T-helper 17 cell (primary cell): Measurements from ENCODE around the gene EIF3B. TPM values are rescaled to one million over a fixed set of nuclear protein-coding genes. Genes with fewer than 3 reads are reported as not detected.
"Not testable (repeated sequence)": the region's sequence is repeated elsewhere in the genome, so short reads cannot be mapped to it uniquely, and the experiment has no call there.

Source experiments
- ATAC-seq: fragments of 150-1000 bp; cut with Tn5 transposase; 2 replicates; pipeline ENCODE4 v1.10.0; 2021; ENCODE audit warnings: mild to moderate bottlenecking, moderate library complexity
- DNase-seq, 3 donors: peaks; one replicate each; pipeline versions ENCODE4 v3.0.0 to v3.0.0-alpha.2; 2020 to 2021
- H3K9me3 ChIP-seq: one replicate; pipeline ENCODE4 v1.7.0; 2013; ENCODE audit warnings: low read length, mild to moderate bottlenecking; ENCODE audit not compliant: control insufficient read depth, poor library complexity, severe bottlenecking
- H3K27ac Mint-ChIP-seq: one replicate; pipeline ENCODE4 v1.8.0; 2022; ENCODE audit warnings: mild to moderate bottlenecking, moderate library complexity, mixed read lengths
- H3K27me3 Mint-ChIP-seq: one replicate; pipeline ENCODE4 v1.8.0; 2022; ENCODE audit warnings: mixed read lengths
- H3K36me3 Mint-ChIP-seq: one replicate; pipeline ENCODE4 v1.8.0; 2022; ENCODE audit warnings: low read depth, mixed read lengths
- H3K4me1 Mint-ChIP-seq: one replicate; pipeline ENCODE4 v1.8.0; 2022; ENCODE audit warnings: mild to moderate bottlenecking, mixed read lengths
- H3K4me3 Mint-ChIP-seq: one replicate; pipeline ENCODE4 v1.8.0; 2022; ENCODE audit warnings: mild to moderate bottlenecking, moderate library complexity, mixed read lengths
- total RNA-seq, 4 donors: library from RNA in 2 of 4; stranded (reverse) in 2 of 4; gene quantifications; one replicate each; pipeline ENCODE4 v1.2.3 and lab custom pipeline; 2022 to 2026

The EIF3B gene
- total RNA-seq, 2 donors from 2014 or later: 139 to 176 TPM

DNA sequence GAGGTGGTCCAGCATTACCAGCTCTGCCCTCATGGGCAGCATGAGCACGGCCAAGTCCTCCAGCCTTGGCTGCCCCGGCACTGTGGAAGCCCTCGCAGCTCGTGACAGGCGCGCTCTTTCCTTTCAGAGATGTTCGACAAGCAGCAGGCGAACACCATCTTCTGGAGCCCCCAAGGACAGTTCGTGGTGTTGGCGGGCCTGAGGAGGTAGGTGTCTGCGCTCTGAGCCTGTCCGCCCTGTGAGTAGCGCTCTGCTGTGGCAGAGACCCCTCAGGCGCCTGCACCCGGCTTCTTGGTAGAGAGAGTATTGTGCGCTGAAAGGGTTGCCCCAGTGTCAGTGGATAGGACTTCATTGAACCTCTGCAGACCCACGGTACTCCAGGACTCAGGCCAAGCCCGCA is 19.8 kb downstream of the EIF3B start:
- H3K27me3 Mint-ChIP-seq: no peaks in the 10 kb centered on the region
- H3K4me3 Mint-ChIP-seq: peak overlapping the region; percentile 28
- H3K27ac Mint-ChIP-seq: no peak overlapping the region
- H3K36me3 Mint-ChIP-seq: peaks cover 12% of the 10 kb centered on the region
- peaks cover 4% of the 10 kb centered on the region for H3K4me1 Mint-ChIP-seq
- H3K9me3 ChIP-seq: no peaks in the 10 kb centered on the region
- ATAC-seq (no peak), DNase-seq (no peak)

DNA sequence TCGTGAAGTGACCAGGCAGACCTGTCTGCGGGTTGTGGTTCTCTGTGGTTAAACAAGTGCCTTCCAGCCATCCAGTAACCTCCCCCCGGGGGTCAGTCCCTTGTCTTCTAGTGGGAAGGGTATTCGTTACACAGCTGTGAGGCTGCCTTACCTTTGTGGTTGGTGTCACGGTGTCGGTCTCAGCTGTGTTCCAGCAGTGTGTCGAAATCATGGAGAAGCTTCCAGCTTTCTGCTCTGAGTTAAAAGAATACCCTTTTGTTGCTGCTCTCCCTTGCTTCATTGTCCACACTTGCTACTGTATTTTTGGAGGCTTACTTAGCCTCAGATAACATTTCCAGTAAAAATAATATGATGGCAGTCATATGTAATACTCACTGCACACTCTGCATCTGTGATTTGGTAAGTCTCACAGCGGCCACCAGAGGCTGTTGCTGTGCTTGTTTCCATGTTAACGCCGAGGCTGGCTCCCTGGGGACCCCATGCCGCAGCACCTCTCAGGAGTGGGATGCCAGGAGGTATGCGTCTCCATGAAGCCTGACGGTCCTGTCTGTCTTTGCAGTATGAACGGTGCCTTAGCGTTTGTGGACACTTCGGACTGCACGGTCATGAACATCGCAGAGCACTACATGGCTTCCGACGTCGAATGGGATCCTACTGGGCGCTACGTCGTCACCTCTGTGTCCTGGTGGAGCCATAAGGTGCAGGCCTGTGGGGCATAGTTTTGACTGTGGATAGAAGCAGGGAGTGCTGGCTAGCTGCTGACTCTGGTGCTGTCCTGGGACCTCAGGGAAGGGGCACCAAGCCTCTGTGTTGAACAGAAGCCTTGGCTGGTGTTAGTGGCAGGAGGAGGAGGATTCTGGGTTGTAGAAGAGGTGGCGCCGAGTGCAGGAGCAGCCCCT is 20.5 kb downstream of the EIF3B start:
- DNase-seq (no peak), ATAC-seq (no peak)
- Mint-ChIP-seq H3K36me3 (peaks cover 12% of the 10 kb centered on the region), H3K4me3 (no peak overlapping the region), H3K4me1 (peaks cover 4% of the 10 kb centered on the region), H3K27ac (no peak overlapping the region), H3K27me3 (no peaks in the 10 kb centered on the region)
- no peaks in the 10 kb centered on the region for H3K9me3 ChIP-seq

DNA sequence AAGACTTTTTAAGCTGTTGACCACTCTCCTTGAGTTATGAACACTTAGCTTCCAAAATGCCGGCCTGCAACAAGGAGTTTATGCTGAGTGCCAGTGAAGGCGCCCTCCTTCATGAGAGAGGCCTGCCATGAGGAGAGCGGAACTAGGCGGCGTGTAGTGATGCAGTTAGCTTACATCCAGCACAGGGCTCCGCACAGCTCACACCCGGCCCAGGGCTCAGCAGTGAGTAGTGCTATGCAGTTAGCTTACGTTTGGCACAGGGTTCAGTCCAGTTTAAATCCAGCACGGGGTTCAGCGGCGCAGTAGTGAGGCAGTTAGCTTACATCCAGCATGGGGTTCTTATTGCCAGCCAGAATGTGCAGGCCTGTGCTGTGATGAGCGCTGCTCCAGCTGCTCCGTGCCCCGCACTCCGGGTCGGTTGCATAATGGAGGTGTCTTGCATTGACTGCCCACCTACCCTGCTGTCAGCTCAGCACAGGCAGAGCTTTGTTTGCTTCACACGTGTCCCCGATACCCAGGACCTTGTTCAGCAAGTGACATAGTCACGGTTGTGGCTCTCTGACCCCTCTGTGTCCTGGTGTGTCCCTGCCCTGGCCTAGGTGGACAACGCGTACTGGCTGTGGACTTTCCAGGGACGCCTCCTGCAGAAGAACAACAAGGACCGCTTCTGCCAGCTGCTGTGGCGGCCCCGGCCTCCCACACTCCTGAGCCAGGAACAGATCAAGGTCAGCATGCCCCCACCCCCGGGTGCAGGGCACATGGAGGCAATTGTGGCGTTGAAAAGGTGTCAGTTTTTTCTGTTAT is 21.9 kb downstream of the EIF3B start:
- H3K9me3 ChIP-seq: no peaks in the 10 kb centered on the region
- peaks cover 10% of the 10 kb centered on the region for H3K4me1 Mint-ChIP-seq
- no peaks in the 10 kb centered on the region for H3K27me3 Mint-ChIP-seq
- ATAC-seq (no peak), DNase-seq (no peak)
- H3K4me3 Mint-ChIP-seq: no peak overlapping the region
- peaks cover 19% of the 10 kb centered on the region for H3K36me3 Mint-ChIP-seq
- H3K27ac Mint-ChIP-seq: no peak overlapping the region

DNA sequence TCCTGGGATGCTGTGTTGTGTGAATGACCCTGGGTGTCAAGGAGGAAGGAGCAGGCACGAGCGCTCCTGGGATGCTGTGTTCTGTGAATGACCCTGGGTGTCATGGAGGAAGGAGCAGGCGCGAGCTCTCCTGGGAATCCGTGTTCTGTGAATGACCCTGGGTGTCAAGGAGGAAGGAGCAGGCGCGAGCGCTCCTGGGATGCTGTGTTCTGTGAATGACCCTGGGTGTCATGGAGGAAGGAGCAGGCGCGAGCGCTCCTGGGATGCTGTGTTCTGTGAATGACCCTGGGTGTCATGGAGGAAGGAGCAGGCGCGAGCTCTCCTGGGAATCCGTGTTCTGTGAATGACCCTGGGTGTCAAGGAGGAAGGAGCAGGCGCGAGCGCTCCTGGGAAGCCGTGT is 22.9 kb downstream of the EIF3B start:
- not testable (repeated sequence) for ATAC-seq, H3K4me3 Mint-ChIP-seq, H3K27ac Mint-ChIP-seq, H3K9me3 ChIP-seq, H3K27me3 Mint-ChIP-seq, DNase-seq, H3K4me1 Mint-ChIP-seq
- peaks cover 19% of the 10 kb centered on the region for H3K36me3 Mint-ChIP-seq

DNA sequence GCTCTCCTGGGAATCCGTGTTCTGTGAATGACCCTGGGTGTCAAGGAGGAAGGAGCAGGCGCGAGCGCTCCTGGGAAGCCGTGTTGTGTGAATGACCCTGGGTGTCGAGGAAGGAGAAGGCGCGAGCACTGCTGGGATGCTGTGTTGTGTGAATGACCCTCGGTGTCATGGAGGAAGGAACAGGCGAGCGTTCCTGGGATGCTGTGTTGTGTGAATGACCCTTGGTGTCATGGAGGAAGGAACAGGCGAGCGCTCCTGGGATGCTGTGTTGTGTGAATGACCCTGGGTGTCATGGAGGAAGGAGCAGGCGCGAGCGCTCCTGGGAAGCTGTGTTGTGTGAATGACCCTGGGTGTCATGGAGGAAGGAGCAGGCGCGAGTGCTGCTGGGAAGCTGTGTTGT is 23.5 kb downstream of the EIF3B start:
- H3K9me3 ChIP-seq, H3K27ac Mint-ChIP-seq, H3K27me3 Mint-ChIP-seq, H3K4me3 Mint-ChIP-seq, ATAC-seq, DNase-seq, H3K4me1 Mint-ChIP-seq: not testable (repeated sequence)
- peaks cover 19% of the 10 kb centered on the region for H3K36me3 Mint-ChIP-seq

DNA sequence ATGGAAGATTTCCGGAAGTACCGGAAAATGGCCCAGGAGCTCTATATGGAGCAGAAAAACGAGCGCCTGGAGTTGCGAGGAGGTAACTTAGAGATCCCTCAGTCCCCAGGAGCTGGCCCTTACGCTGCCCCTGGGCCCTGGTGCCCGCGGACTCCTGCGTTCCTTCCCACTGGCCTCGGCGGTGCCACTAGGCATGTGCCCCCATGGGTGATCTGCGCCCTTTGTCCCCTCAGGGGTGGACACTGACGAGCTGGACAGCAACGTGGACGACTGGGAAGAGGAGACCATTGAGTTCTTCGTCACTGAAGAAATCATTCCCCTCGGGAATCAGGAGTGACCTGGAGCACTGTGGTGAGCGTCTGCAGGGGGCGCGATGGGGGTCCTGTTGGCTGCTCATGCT is 24.5 kb downstream of the EIF3B start:
- no peaks in the 10 kb centered on the region for H3K27me3 Mint-ChIP-seq
- no peaks in the 10 kb centered on the region for H3K9me3 ChIP-seq
- H3K4me3 Mint-ChIP-seq: no peak overlapping the region
- peaks cover 5% of the 10 kb centered on the region for H3K4me1 Mint-ChIP-seq
- H3K27ac Mint-ChIP-seq: peak overlapping the region; percentile 14
- H3K36me3 Mint-ChIP-seq: peaks cover 19% of the 10 kb centered on the region
- ATAC-seq (no peak), DNase-seq (no peak)

DNA sequence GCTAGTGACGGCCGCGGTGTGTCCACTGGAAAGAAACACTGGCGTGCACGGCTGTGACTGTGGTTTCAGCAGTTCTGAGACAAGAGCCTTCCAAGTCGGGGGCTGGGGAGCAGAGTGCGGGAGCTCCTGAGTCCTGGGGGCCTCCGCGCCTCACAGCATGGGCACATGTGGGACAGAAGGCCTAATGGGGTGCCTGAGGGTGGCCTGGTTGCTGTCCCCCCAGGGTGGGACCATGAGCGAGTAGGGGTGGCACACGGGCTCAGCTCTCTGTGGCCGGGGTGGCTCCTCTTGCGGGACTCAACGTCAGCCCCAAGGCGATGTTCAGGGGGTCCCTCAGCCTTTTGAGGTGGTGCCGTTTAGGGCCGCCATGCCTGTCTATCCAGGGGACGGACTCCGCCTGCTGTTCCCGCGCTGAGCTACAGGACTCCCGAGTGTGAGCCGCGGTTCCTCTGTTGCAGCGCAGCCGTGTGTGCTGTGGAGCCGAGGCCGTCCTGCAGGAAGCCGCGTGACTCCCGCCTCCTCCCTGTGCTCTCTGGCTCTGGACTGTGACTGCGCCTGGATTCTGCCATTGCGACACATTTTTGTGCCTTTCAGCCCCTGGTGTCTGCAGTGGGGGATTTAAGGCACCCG is 25.3 kb downstream of the EIF3B start:
- Mint-ChIP-seq H3K27ac (no peak overlapping the region), H3K4me3 (no peak overlapping the region), H3K4me1 (peaks cover 5% of the 10 kb centered on the region), H3K36me3 (peaks cover 19% of the 10 kb centered on the region), H3K27me3 (no peaks in the 10 kb centered on the region)
- no peaks in the 10 kb centered on the region for H3K9me3 ChIP-seq
- ATAC-seq (no peak), DNase-seq (no peak)

DNA sequence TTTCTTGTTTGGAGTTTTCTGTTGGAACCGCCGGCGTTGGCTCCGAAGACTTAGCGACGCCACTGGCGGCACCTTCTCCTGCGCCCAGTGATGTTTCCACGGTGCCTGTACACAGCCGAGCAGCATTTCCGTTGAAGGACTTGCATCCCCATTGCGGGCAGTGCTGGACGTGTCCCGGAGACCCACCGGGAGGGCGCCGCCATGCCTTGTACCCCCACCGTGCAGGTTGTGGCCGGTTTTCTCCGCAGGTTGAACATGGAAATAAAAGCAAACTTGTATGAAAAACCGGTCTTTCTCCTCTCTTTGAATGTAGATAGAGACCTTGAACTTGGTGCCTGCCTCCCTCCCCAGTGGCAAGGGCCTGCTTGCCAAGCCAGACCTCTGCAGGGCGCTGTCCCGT is 25.8 kb downstream of the EIF3B start:
- ATAC-seq (no peak), DNase-seq (no peak)
- Mint-ChIP-seq H3K4me1 (peaks cover 5% of the 10 kb centered on the region), H3K4me3 (no peak overlapping the region), H3K27me3 (no peaks in the 10 kb centered on the region), H3K27ac (no peak overlapping the region), H3K36me3 (peaks cover 16% of the 10 kb centered on the region)
- no peaks in the 10 kb centered on the region for H3K9me3 ChIP-seq

DNA sequence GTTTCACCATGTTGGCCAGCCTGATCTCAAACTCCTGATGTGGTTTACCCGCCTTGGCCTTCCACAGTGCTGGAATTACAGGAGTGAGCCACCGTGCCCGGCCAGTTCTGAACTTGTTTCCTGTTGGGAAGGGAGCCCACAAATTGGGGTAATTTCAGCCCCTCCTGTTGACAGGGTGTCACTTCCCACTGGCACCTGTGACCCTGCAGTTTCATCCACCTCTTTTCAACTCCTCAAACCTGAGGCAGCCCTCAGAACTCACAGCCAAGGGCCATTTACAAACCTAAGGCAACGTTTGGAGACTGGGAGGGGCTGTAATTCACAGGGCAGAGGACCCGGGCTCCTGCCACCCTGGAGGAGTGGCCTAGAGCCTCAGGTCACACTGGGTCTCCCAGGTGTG is 26.6 kb downstream of the EIF3B start:
- Mint-ChIP-seq H3K4me1 (peaks cover 5% of the 10 kb centered on the region), H3K4me3 (no peak overlapping the region), H3K27me3 (no peaks in the 10 kb centered on the region), H3K36me3 (peaks cover 15% of the 10 kb centered on the region), H3K27ac (no peak overlapping the region)
- H3K9me3 ChIP-seq: no peaks in the 10 kb centered on the region
- ATAC-seq (no peak), DNase-seq (no peak)

DNA sequence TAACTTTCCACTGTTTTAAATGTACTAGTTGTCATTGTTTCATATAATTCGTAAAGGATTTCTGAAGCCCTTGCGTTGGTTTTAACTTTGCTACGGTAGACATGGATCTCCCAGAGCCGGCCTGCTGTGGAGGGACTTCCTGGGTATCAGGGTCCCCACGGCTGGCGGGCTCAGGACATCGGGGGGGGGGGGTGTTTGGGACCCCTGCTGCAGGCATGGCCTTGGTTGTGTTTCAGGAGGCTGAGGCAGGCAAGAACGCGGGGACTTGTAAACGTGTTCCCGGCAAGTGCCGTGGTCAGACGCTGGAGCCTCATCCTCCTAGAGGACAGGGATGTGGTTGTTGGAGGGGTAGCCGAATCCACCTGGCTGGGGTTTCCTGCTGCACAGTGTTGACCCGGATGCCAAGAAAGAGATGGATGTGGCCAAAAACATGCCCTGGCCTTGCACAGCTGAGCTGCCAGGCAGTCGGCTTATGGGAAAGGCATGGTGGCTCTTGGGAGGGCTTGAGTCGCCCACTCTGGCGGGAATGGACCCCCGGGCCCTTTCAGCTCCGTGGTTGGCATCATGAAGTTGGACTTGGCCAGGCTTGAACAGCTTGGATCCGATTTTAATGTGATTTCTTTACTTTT is 27.4 kb downstream of the EIF3B start:
- Mint-ChIP-seq H3K36me3 (peaks cover 14% of the 10 kb centered on the region), H3K27ac (no peak overlapping the region), H3K4me1 (peaks cover 5% of the 10 kb centered on the region), H3K4me3 (no peak overlapping the region), H3K27me3 (no peaks in the 10 kb centered on the region)
- DNase-seq: no peak
- H3K9me3 ChIP-seq: no peaks in the 10 kb centered on the region
- no peak for ATAC-seq

DNA sequence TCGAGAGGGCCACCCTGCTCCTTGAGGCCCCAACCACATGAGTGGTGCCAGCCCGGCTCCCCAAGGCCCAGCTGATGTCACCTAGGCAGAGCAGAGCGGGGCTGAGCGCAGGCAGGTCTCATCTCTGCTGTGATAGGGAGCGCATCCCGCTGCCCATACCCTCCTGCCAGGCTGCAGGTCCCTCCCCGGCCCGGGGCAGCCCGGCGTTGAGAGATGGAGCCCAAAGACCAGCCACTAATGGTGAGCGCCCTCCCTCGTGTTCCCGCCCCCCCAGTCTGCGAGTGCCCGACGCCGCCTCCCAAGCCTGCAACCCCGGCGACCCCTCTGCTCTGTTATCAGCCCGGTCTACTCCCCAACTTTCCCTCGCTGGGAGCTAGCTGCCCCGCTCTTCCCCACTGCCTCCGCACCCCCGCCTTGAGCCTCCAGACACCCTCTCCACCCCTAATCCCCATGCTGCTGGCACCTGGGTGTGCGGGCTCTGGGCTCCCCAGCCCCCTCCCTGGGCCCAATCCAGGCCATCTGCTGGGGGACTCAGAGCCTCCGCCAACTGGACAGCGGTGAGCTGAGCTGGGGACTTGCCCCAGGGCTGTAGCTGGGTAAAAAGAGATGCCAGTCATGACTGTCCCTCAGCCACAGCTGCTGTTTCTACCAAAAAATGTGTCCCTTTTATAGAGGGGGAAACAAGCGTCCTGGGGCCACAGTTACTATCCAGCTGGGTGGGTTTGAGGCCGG is 29.1 kb downstream of the EIF3B start:
- DNase-seq: no peak
- Mint-ChIP-seq H3K27ac (no peak overlapping the region), H3K4me1 (peaks cover 5% of the 10 kb centered on the region), H3K36me3 (peaks cover 7% of the 10 kb centered on the region), H3K27me3 (no peaks in the 10 kb centered on the region), H3K4me3 (no peak overlapping the region)
- no peaks in the 10 kb centered on the region for H3K9me3 ChIP-seq
- no peak for ATAC-seq

DNA sequence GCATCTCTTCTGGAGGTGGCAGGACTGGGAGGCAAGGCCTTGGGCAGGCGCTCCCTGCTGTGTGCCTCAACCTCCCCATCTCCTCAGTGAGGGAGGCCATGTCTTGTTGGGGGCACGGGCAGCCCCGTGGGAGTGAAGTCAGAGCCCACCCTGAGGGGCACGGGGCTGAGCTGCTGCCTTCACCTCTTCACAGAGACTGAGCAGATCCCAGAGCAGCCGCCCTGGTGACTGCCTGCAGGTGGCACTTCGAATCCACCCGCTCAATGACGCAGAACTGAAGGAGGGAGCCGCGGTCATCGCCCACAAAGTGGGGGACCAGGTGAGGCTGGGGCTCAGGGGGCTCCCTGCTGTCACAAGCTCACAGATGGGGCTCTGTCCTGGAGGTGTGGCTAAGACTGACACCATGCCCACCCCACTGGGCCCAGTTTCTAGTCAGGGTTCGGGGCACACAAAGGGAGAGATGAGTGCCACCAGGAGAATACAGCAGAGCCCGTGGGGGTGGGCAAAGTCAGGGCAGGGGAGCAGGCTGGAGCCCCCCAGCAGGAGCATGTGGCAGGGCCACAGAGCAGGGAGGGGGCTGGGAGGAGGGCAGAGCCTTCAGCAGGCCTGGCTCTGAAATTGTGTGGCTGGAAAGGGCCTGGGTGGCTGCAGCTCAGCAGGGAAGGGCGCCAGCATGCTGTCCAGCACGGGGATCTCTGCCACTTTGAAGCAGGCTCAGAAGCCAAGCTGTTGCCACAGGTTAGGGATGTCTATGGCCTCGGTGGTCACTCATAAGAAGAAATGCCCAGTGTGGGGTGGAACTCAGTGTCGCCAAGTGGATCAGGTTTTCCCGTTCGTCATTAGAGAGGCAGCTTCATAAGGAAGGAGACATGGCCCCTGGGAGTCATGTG is 30.0 kb downstream of the EIF3B start:
- no peak for ATAC-seq
- no peaks in the 10 kb centered on the region for H3K9me3 ChIP-seq
- no peak overlapping the region for H3K4me3 Mint-ChIP-seq
- H3K27ac Mint-ChIP-seq: peak overlapping the region; percentile 43
- H3K36me3 Mint-ChIP-seq: peaks cover 7% of the 10 kb centered on the region
- H3K27me3 Mint-ChIP-seq: no peaks in the 10 kb centered on the region
- peaks cover 5% of the 10 kb centered on the region for H3K4me1 Mint-ChIP-seq
- DNase-seq: no peak
